ENCODE results near the gene CAMTA1.
"Not testable (repeated sequence)": the region's sequence is repeated elsewhere in the genome, so short reads cannot be mapped to it uniquely, and the experiment has no call there.

The CAMTA1 gene

DNA sequence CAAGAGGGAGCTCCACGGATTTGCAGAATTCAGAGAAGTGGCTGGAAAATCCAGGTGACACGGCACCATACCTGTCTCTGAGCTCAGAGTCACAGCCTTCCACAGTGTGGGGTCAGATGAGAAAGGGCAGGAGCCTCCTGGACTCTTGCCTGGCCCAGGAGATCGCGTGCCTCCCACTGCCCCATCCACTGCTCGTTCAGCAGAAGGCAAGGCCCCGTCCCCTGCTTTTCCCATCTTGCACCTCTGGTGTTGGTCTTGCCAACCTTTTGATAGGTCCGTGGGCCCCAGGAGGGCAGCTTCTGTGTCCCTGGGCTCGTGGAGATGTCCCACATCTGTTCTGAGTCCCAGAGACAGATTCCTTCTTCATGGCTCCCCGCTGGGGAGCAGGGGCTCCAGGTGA, 902.2 kb downstream of the CAMTA1 start:
- TF ChIP-seq POLR2A (IDR thresholded peaks at IDR 0.05; ENCODE audit: low read length), result no peak
- TF ChIP-seq GATA1 (IDR thresholded peaks at IDR 0.05; ENCODE audit: low read depth, low read length), result no peak
- DNase-seq, result no peak

GRCh38 chr1:7688659-7689058, 903.4 kb downstream of the CAMTA1 start:
- DNase-seq, result no peak
- no peak for TF ChIP-seq GATA1 (IDR thresholded peaks at IDR 0.05; ENCODE audit: low read depth, low read length)
- no peak for TF ChIP-seq POLR2A (IDR thresholded peaks at IDR 0.05; ENCODE audit: low read length)

DNA sequence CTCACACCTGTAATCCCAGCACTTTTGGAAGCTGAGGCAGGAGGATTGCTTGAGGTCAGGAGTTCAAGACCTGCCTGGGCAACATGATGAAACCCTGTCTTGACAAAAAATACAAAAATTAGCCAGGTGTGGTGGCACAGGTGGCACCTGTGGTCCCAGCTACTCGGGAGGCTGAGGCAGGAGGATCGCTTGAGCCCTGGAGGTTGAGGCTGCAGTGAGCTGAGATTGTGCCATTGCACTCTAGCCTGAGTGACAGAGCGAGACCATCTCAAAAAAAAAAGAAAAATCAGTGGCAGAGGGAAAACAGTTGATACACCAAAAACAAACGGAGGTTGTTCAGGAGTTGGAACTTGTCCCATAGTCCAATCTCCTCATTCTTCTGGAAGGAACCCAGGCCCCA, 904.1 kb downstream of the CAMTA1 start:
- not testable (repeated sequence) for DNase-seq

- no peak for DNase-seq
- TF ChIP-seq GATA1 (IDR thresholded peaks at IDR 0.05; ENCODE audit: low read depth, low read length), result no peak
Observed at GRCh38 chr1:7690076-7690475, 904.8 kb downstream of the CAMTA1 start.

GRCh38 chr1:7690496-7691182, 905.4 kb downstream of the CAMTA1 start:
- no peak for DNase-seq
- TF ChIP-seq GATA1 (IDR thresholded peaks at IDR 0.05; ENCODE audit: low read depth, low read length) (no peak), POLR2A (IDR thresholded peaks at IDR 0.05; ENCODE audit: low read length) (no peak)

DNA sequence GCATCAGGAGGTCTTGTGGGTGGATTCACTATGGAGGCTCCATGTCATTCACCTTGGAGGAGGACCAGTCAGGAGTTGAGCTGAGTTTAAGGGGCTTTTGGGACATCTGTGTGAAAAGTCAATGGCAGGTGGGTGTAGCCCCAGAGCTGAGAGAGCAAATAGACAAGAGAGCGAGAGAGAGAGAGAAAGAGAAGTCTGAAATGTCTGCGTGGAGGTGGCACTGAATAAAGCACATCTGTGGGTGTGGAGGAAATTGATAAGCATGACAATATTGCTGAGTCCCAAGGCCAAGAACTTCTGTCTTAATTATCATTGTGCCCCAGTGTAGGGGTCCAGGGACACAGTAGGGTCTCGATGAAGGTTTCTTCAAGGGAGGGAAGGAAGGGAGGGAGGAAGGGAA, 906.3 kb downstream of the CAMTA1 start:
- no peak for DNase-seq
- TF ChIP-seq POLR2A (IDR thresholded peaks at IDR 0.05; ENCODE audit: low read length) (no peak), GATA1 (IDR thresholded peaks at IDR 0.05; ENCODE audit: low read depth, low read length) (no peak)

DNA sequence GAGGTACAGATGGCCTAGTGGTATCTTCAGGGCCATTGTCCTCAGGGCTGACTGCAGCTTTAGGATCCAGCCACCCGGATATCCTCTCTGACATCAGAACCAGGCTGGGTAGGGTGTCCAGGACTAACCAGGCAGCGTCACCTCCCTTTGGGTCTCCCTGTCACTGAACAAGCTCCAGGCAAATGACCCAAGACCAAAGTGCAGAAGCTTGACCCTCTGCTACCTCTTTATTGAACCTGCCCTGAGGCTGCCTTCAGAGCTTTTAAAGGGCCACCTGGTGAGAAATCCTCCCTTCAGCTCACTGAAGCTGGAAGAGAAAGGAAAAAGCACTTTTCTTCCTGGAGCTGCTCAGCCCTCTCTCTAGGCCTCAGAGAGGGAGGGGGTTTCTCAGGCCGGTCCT, 906.8 kb downstream of the CAMTA1 start:
- DNase-seq, result no peak
- no peak for TF ChIP-seq GATA1 (IDR thresholded peaks at IDR 0.05; ENCODE audit: low read depth, low read length)
- TF ChIP-seq POLR2A (IDR thresholded peaks at IDR 0.05; ENCODE audit: low read length), result no peak

GRCh38 chr1:7693037-7693436, 907.8 kb downstream of the CAMTA1 start:
- not testable (repeated sequence) for DNase-seq

DNA sequence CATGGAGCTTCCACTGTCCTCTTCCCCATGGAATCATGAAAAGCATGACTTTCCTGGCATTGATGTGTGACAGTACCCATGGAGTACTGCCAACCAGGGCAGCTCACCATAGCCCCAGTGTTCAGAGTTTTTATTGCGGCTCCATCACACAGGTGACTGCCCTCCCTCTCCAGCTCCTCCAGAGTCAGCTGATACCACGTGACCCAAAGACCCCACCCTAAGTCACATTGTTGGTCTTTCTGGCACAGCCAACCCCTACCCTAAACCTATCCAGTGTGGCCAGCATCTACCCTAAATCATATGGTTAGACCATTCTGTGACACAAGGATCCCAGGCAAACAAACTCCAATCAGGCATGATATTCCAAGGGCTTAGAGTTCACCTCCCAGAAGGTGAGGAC, 908.4 kb downstream of the CAMTA1 start:
- TF ChIP-seq POLR2A (IDR thresholded peaks at IDR 0.05; ENCODE audit: low read length) (no peak), GATA1 (IDR thresholded peaks at IDR 0.05; ENCODE audit: low read depth, low read length) (no peak)

GRCh38 chr1:7694600-7695496, 909.6 kb downstream of the CAMTA1 start:
- no peak for DNase-seq
- TF ChIP-seq POLR2A (IDR thresholded peaks at IDR 0.05; ENCODE audit: low read length) (no peak), GATA1 (IDR thresholded peaks at IDR 0.05; ENCODE audit: low read depth, low read length) (no peak)

More for the DNA sequence above, 908.4 kb downstream of the CAMTA1 start:
- no peak for DNase-seq

DNA sequence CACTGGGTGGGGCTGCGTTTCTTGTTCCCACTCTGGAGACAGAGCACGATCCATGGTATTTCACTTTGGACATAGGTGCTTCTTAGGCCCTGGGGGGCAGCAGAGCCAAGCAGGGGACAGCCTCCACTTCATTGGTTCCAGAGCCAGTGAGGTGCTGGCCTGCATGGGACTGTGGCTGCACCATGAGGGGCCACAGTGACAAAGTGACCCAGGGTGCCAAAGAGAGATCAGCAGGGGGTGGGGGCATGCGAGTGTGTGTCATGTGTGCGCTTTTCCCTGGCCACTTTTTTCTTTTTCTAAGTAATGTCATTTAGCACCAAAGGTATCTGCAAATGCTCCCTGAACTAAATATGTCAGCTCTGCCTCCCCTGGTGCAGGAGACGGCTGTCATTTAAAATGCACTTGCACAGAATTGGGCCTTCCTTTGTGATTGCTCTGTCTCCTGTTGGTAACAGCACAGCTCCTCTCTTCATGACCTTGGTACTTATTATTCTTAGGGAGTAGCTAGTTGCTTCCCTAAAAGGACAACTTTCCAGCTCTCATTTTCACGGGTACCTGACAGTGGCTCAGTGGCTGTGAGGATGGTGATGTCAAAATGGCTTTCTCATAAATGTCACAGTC, 910.4 kb downstream of the CAMTA1 start:
- no peak for DNase-seq
- no peak for TF ChIP-seq POLR2A (IDR thresholded peaks at IDR 0.05; ENCODE audit: low read length)
- TF ChIP-seq GATA1 (IDR thresholded peaks at IDR 0.05; ENCODE audit: low read depth, low read length), result no peak

GRCh38 chr1:7698641-7699040, 913.4 kb downstream of the CAMTA1 start:
- DNase-seq, result no peak
- TF ChIP-seq GATA1 (IDR thresholded peaks at IDR 0.05; ENCODE audit: low read depth, low read length), result no peak
- no peak for TF ChIP-seq POLR2A (IDR thresholded peaks at IDR 0.05; ENCODE audit: low read length)

- TF ChIP-seq GATA1 (IDR thresholded peaks at IDR 0.05; ENCODE audit: low read depth, low read length) (no peak), POLR2A (IDR thresholded peaks at IDR 0.05; ENCODE audit: low read length) (no peak)
- DNase-seq, result no peak
Observed at GRCh38 chr1:7702365-7702764, 917.1 kb downstream of the CAMTA1 start.

GRCh38 chr1:7703321-7704213, 918.3 kb downstream of the CAMTA1 start:
- no peak for TF ChIP-seq POLR2A (IDR thresholded peaks at IDR 0.05; ENCODE audit: low read length)
- TF ChIP-seq GATA1 (IDR thresholded peaks at IDR 0.05; ENCODE audit: low read depth, low read length), result no peak
- DNase-seq, result peak in 1 of 2 experiments; percentile 20

Data from erythroblast (primary cell).